Measurements from ENCODE around the gene EDDM13. TPM values are rescaled to one million over a fixed set of nuclear protein-coding genes. Genes with fewer than 3 reads are reported as not detected.

Gene EDDM13
- total and polyA plus RNA-seq, 2 of the 8 experiments (the other 6 are each of a cell fraction or from before 2014, with no cell fraction given): not detected

DNA sequence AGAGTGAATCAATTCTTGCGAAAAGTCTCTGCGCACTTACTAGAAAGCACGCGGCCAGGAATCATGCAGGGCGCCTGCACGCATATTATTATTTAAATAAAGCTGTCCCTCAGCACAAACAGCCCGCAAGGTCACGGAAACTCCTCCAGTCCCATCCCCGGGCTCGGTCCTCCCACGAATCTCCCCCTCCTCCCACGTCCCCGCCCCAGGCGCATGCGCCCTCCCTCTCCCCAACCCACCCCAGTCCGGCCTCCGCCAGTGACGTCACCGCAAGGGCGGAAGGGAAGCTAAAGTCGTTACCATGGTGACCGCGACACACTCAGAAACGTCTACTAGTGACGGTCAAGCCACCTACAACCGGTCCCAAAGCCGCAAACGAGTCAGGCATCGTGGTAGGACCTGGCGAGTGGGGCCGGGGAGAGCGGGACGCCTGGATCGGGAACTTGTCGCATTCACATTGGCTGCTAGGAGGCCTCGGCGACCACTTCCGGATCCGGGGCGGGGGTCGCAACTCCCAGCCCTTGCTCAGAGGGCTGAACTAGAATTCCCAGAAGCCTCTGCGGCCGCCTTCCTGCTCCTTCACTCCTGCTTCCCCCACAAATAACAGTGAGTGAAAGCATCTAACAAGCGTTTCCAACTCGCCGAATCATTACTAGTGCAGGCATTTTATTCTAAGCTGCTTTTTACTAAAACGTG, 42.0 kb downstream of the EDDM13 start, which contains the start of gene ZSCAN5A (continued):
- no peak for TF ChIP-seq HDAC6 (IDR thresholded peaks at IDR 0.05; ENCODE audit: low read depth, low read length)
- TF ChIP-seq JUND (IDR thresholded peaks at IDR 0.05; ENCODE audit: low read length): peak; percentile 84
- TF ChIP-seq PHF8 (conservative IDR thresholded peaks at IDR 0.05; ENCODE audit: low read depth, low read length): peak; percentile 96
- peak; percentile 28 for TF ChIP-seq TAF7 (optimal IDR thresholded peaks at IDR 0.05; ENCODE audit: borderline replicate concordance, low read depth, low read length)
- peak; percentile 79 for TF ChIP-seq TAF1 (IDR thresholded peaks at IDR 0.05; ENCODE audit: low read depth, low read length)
- TF ChIP-seq, protein P1, sequence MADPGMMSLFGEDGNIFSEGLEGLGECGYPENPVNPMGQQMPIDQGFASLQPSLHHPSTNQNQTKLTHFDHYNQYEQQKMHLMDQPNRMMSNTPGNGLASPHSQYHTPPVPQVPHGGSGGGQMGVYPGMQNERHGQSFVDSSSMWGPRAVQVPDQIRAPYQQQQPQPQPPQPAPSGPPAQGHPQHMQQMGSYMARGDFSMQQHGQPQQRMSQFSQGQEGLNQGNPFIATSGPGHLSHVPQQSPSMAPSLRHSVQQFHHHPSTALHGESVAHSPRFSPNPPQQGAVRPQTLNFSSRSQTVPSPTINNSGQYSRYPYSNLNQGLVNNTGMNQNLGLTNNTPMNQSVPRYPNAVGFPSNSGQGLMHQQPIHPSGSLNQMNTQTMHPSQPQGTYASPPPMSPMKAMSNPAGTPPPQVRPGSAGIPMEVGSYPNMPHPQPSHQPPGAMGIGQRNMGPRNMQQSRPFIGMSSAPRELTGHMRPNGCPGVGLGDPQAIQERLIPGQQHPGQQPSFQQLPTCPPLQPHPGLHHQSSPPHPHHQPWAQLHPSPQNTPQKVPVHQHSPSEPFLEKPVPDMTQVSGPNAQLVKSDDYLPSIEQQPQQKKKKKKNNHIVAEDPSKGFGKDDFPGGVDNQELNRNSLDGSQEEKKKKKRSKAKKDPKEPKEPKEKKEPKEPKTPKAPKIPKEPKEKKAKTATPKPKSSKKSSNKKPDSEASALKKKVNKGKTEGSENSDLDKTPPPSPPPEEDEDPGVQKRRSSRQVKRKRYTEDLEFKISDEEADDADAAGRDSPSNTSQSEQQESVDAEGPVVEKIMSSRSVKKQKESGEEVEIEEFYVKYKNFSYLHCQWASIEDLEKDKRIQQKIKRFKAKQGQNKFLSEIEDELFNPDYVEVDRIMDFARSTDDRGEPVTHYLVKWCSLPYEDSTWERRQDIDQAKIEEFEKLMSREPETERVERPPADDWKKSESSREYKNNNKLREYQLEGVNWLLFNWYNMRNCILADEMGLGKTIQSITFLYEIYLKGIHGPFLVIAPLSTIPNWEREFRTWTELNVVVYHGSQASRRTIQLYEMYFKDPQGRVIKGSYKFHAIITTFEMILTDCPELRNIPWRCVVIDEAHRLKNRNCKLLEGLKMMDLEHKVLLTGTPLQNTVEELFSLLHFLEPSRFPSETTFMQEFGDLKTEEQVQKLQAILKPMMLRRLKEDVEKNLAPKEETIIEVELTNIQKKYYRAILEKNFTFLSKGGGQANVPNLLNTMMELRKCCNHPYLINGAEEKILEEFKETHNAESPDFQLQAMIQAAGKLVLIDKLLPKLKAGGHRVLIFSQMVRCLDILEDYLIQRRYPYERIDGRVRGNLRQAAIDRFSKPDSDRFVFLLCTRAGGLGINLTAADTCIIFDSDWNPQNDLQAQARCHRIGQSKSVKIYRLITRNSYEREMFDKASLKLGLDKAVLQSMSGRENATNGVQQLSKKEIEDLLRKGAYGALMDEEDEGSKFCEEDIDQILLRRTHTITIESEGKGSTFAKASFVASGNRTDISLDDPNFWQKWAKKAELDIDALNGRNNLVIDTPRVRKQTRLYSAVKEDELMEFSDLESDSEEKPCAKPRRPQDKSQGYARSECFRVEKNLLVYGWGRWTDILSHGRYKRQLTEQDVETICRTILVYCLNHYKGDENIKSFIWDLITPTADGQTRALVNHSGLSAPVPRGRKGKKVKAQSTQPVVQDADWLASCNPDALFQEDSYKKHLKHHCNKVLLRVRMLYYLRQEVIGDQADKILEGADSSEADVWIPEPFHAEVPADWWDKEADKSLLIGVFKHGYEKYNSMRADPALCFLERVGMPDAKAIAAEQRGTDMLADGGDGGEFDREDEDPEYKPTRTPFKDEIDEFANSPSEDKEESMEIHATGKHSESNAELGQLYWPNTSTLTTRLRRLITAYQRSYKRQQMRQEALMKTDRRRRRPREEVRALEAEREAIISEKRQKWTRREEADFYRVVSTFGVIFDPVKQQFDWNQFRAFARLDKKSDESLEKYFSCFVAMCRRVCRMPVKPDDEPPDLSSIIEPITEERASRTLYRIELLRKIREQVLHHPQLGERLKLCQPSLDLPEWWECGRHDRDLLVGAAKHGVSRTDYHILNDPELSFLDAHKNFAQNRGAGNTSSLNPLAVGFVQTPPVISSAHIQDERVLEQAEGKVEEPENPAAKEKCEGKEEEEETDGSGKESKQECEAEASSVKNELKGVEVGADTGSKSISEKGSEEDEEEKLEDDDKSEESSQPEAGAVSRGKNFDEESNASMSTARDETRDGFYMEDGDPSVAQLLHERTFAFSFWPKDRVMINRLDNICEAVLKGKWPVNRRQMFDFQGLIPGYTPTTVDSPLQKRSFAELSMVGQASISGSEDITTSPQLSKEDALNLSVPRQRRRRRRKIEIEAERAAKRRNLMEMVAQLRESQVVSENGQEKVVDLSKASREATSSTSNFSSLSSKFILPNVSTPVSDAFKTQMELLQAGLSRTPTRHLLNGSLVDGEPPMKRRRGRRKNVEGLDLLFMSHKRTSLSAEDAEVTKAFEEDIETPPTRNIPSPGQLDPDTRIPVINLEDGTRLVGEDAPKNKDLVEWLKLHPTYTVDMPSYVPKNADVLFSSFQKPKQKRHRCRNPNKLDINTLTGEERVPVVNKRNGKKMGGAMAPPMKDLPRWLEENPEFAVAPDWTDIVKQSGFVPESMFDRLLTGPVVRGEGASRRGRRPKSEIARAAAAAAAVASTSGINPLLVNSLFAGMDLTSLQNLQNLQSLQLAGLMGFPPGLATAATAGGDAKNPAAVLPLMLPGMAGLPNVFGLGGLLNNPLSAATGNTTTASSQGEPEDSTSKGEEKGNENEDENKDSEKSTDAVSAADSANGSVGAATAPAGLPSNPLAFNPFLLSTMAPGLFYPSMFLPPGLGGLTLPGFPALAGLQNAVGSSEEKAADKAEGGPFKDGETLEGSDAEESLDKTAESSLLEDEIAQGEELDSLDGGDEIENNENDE (IDR thresholded peaks at IDR 0.05; ENCODE audit: insufficient replicate concordance, low read length): no peak
- TF ChIP-seq CREB1 (IDR thresholded peaks at IDR 0.05): peak; percentile 90
- TF ChIP-seq, protein P2, sequence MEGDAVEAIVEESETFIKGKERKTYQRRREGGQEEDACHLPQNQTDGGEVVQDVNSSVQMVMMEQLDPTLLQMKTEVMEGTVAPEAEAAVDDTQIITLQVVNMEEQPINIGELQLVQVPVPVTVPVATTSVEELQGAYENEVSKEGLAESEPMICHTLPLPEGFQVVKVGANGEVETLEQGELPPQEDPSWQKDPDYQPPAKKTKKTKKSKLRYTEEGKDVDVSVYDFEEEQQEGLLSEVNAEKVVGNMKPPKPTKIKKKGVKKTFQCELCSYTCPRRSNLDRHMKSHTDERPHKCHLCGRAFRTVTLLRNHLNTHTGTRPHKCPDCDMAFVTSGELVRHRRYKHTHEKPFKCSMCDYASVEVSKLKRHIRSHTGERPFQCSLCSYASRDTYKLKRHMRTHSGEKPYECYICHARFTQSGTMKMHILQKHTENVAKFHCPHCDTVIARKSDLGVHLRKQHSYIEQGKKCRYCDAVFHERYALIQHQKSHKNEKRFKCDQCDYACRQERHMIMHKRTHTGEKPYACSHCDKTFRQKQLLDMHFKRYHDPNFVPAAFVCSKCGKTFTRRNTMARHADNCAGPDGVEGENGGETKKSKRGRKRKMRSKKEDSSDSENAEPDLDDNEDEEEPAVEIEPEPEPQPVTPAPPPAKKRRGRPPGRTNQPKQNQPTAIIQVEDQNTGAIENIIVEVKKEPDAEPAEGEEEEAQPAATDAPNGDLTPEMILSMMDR (IDR thresholded peaks at IDR 0.05; ENCODE audit: control extremely low read depth in 1 of 3, insufficient read depth in 1 of 3, low read depth in 1 of 3, low read length in 3 of 3): peak in 1 of 3 experiments; percentile 11; a peak in 1 of 4 replicates
